Mesendoderm (in vitro differentiated cells): ENCODE results near the gene MEIG1.

Experiments
- DNase-seq: peaks from one replicate; pipeline ENCODE4 v3.0.0; 2013
- H2AK5ac ChIP-seq: 2 replicates; pipeline ENCODE4 v1.6.1; 2013; ENCODE audit warnings: low read length, inconsistent platforms
- H2BK120ac ChIP-seq: 2 replicates; pipeline ENCODE4 v1.6.1; 2013; ENCODE audit warnings: low read depth, mild to moderate bottlenecking, low read length, moderate library complexity, mixed read lengths
- H2BK15ac ChIP-seq: replicated peaks from 2 replicates; pipeline ENCODE4 v1.6.1; 2013; ENCODE audit warnings: low read depth, mild to moderate bottlenecking, moderate library complexity
- H2BK5ac ChIP-seq: 2 replicates; pipeline ENCODE4 v1.6.1; 2013; ENCODE audit warnings: low read length, inconsistent platforms
- H3K18ac ChIP-seq: 2 replicates; pipeline ENCODE4 v1.6.1; 2013; ENCODE audit warnings: mild to moderate bottlenecking, low read length, mixed read lengths
- H3K23ac ChIP-seq: one replicate; pipeline ENCODE4 v1.6.1; 2013; ENCODE audit warnings: low read length
- H3K27ac ChIP-seq: 2 replicates; pipeline ENCODE4 v1.5.1; 2013; ENCODE audit warnings: low read depth, mild to moderate bottlenecking, inconsistent platforms, low read length, moderate library complexity
- H3K27me3 ChIP-seq: 2 replicates; pipeline ENCODE4 v1.6.1; 2013; ENCODE audit warnings: low read length, control low read depth, mild to moderate bottlenecking, inconsistent platforms; ENCODE audit not compliant: insufficient read depth, poor library complexity
- H3K36me3 ChIP-seq: 2 replicates; pipeline ENCODE4 v1.6.1; 2013; ENCODE audit warnings: low read length, inconsistent platforms; ENCODE audit not compliant: control insufficient read depth, insufficient read depth
- H3K4ac ChIP-seq: one replicate; pipeline ENCODE4 v1.6.1; 2013; ENCODE audit warnings: low read depth, mild to moderate bottlenecking, low read length, moderate library complexity
- H3K4me1 ChIP-seq: 2 replicates; pipeline ENCODE4 v1.6.1; 2013; ENCODE audit warnings: low read depth, low read length, inconsistent platforms; ENCODE audit not compliant: control insufficient read depth
- H3K4me2 ChIP-seq: 2 replicates; pipeline ENCODE4 v1.6.1; 2013; ENCODE audit warnings: low read length
- H3K4me3 ChIP-seq: 2 replicates; pipeline ENCODE4 v1.5.1; 2013; ENCODE audit warnings: mild to moderate bottlenecking, low read length
- H3K56ac ChIP-seq: one replicate; pipeline ENCODE4 v1.6.1; 2013; ENCODE audit warnings: low read length
- H3K79me1 ChIP-seq: 2 replicates; pipeline ENCODE4 v1.6.1; 2013; ENCODE audit warnings: low read length, inconsistent platforms
- H3K79me2 ChIP-seq: 2 replicates; pipeline ENCODE4 v1.6.1; 2013; ENCODE audit warnings: mild to moderate bottlenecking, low read length; ENCODE audit not compliant: control insufficient read depth, insufficient read depth
- H3K9ac ChIP-seq: 2 replicates; pipeline ENCODE4 v1.6.1; 2013; ENCODE audit warnings: low read length, inconsistent platforms
- H4K5ac ChIP-seq: one replicate; pipeline ENCODE4 v1.6.1; 2013; ENCODE audit warnings: low read length
- H4K8ac ChIP-seq: one replicate; pipeline ENCODE4 v1.6.1; 2013; ENCODE audit warnings: low read depth, mild to moderate bottlenecking, control low read depth, low read length, moderate library complexity
- WGBS: extraction: QIAGEN DNeasy Blood & Tissue Kit; methylation state at CpG from one replicate; pipeline ENCODE4 v1.1.7; 2013; ENCODE audit warnings: low lambda C conversion rate, missing lambda C conversion rate; ENCODE audit not compliant: insufficient coverage; ENCODE audit errors: extremely low coverage; 5-methylcytosine and 5-hydroxymethylcytosine counted together

MEIG1 gene

DNA sequence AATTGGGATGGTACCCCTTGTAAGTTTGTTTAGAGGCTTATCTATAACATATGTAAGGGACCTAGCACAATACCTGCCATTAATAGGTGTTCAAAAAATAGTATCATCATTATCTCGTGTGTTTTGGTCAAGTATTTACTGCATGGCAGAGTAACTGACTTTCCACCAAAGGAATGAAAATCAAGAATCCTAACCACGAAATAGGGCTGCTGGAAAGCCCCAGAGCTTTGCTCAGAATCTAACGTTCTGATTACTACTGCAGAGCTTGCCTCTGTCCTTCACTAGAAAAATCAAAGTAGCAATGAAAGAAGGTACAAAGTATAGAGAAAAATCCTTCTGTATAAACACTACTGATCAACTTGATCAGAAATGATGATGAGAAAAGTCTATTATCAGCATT is 40.2 kb upstream of the MEIG1 start:
- Histone ChIP-seq H3K4ac (no peak overlapping the region), H2BK15ac (no peak overlapping the region), H3K36me3 (peaks cover 1% of the 10 kb centered on the region), H3K4me3 (no peak overlapping the region), H3K27me3 (no peaks in the 10 kb centered on the region), H3K56ac (no peak overlapping the region), H3K27ac (no peak overlapping the region), H4K5ac (no peak overlapping the region), H2BK120ac (no peak overlapping the region), H3K4me1 (no peaks in the 10 kb centered on the region), H4K8ac (no peak overlapping the region), H3K9ac (no peak overlapping the region), H3K79me1 (no peaks in the 10 kb centered on the region), H2AK5ac (no peak overlapping the region), H2BK5ac (no peak overlapping the region), H3K23ac (no peak overlapping the region), H3K18ac (no peak overlapping the region), H3K79me2 (no peaks in the 10 kb centered on the region), H3K4me2 (no peak overlapping the region)
- WGBS, result no CpG with 5 or more reads among the region's 3 CpGs
- no peak for DNase-seq

DNA sequence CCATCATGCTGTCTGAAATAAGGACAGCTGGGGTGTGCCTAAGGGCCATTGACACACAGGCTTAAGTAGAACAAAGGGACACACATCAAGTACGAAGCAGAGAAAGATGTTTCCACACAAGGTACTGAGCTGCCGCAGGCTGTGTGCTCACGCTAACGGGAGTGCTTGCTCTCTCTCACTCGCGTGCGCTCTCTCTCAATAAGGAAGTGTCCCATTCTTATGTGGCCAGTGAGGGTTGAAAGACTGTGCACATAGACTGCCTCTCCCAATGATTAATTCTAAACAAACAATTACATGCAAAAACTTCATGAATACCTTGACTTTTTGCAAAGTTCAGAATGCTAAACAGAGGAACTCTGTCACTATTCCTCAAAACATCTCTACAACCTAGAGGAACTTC is 35.2 kb upstream of the MEIG1 start:
- no peak overlapping the region for H2BK120ac ChIP-seq
- peaks cover 1% of the 10 kb centered on the region for H3K36me3 ChIP-seq
- H3K9ac ChIP-seq, result no peak overlapping the region
- no peak overlapping the region for H2AK5ac ChIP-seq
- H4K8ac ChIP-seq, result no peak overlapping the region
- H2BK5ac ChIP-seq, result no peak overlapping the region
- H3K27me3 ChIP-seq, result no peaks in the 10 kb centered on the region
- no CpG with 5 or more reads among the region's 7 CpGs for WGBS
- no peak overlapping the region for H3K4ac ChIP-seq
- H3K27ac ChIP-seq, result no peak overlapping the region
- no peaks in the 10 kb centered on the region for H3K4me1 ChIP-seq
- no peak overlapping the region for H3K4me3 ChIP-seq
- no peaks in the 10 kb centered on the region for H3K79me2 ChIP-seq
- H3K18ac ChIP-seq, result no peak overlapping the region
- H2BK15ac ChIP-seq, result no peak overlapping the region
- no peak overlapping the region for H3K56ac ChIP-seq
- DNase-seq, result no peak
- H3K23ac ChIP-seq, result no peak overlapping the region
- H3K79me1 ChIP-seq, result no peaks in the 10 kb centered on the region
- no peak overlapping the region for H4K5ac ChIP-seq
- no peak overlapping the region for H3K4me2 ChIP-seq

DNA sequence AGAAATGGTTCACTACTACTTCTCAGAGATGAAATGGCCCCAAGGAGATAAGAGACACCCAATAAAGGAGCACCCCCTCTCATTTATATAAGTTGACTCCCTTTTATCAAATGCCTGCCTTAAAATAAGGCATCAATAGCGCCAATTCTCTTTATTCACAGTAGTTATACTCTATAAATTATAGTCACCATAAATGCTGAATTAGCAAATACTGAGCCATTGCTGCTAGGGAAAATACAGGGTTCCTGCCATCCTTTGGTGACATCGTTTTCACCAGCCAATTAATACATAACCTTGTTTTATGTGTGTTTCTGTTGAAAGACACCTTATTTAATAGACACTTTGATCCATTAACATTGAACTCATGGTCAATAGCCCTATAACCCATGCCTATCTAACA is 33.9 kb upstream of the MEIG1 start:
- Histone ChIP-seq H4K8ac (no peak overlapping the region), H3K27me3 (no peaks in the 10 kb centered on the region), H3K36me3 (peaks cover 1% of the 10 kb centered on the region), H3K79me2 (no peaks in the 10 kb centered on the region), H3K56ac (no peak overlapping the region), H3K9ac (no peak overlapping the region), H3K23ac (no peak overlapping the region), H3K4me3 (no peak overlapping the region), H2BK120ac (no peak overlapping the region), H3K4me1 (no peaks in the 10 kb centered on the region), H4K5ac (no peak overlapping the region), H3K4ac (no peak overlapping the region), H2BK5ac (no peak overlapping the region), H2AK5ac (no peak overlapping the region), H3K4me2 (no peak overlapping the region), H3K27ac (no peak overlapping the region), H2BK15ac (no peak overlapping the region), H3K18ac (no peak overlapping the region), H3K79me1 (no peaks in the 10 kb centered on the region)
- no CpG with 5 or more reads among the region's 2 CpGs for WGBS
- no peak for DNase-seq

DNA sequence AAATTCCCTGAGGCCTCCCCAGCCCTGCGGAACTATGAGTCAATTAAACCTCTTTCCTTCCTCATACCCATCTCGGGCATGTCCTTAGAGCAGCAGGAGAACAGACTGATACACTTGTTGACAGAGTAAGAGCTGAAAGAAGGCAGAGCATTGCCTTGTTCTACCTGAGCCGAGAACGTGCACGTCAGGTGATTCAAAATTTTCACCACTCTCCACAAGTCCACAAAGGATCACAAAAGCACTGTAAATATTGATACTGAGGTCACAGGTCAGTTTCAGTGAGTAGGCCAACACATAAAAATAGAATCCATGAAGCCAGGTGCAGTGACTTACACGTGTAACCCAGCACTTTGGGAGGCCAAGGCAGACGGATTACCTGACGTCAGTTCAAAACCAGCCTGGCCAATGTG is 33.1 kb upstream of the MEIG1 start:
- no peak overlapping the region for H3K9ac ChIP-seq
- no peaks in the 10 kb centered on the region for H3K79me1 ChIP-seq
- no peak overlapping the region for H3K4ac ChIP-seq
- no peak overlapping the region for H3K4me3 ChIP-seq
- H4K5ac ChIP-seq, result no peak overlapping the region
- DNase-seq, result no peak
- no peaks in the 10 kb centered on the region for H3K27me3 ChIP-seq
- H3K79me2 ChIP-seq, result no peaks in the 10 kb centered on the region
- H3K56ac ChIP-seq, result no peak overlapping the region
- H3K18ac ChIP-seq, result no peak overlapping the region
- no CpG with 5 or more reads among the region's 8 CpGs for WGBS
- H3K4me2 ChIP-seq, result no peak overlapping the region
- H2BK120ac ChIP-seq, result no peak overlapping the region
- no peaks in the 10 kb centered on the region for H3K4me1 ChIP-seq
- H3K23ac ChIP-seq, result no peak overlapping the region
- H2AK5ac ChIP-seq, result no peak overlapping the region
- no peak overlapping the region for H2BK5ac ChIP-seq
- H3K36me3 ChIP-seq, result peaks cover 1% of the 10 kb centered on the region
- no peak overlapping the region for H4K8ac ChIP-seq
- H3K27ac ChIP-seq, result no peak overlapping the region
- no peak overlapping the region for H2BK15ac ChIP-seq

DNA sequence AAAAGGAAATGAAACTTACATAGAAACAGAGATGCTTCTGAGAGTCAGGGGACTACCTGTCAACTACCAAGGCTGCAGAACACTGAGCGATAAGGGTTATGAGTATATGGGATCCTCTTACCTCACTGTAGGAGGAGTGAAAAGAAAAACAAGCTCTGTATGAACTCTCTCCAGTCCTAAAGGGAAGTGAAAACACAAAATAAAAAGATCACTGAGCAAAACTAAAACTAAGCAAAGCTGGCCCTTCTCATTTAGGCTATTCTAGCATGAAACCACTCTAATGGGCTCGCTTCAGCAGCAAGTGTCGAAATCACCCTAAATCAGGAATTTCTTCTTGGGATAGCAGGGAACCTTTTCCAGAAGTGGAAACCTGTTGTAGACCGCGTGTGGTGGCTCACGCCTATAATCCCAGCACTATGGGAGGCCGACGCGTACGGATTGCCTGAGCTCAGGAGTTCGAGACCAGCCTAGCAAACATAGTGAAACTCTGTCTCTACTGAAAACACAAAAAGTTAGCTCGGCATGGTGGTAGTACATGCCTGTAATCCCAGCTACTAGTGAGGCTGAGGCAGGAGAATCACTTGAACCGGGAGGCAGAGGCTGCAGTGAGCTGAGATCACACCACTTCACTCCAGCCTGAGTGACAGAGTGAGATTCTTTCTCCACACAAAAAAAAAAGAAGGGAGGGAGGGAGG is 32.3 kb upstream of the MEIG1 start:
- Histone ChIP-seq H3K79me2 (no peaks in the 10 kb centered on the region), H2BK15ac (no peak overlapping the region), H3K4me2 (no peak overlapping the region), H2BK5ac (no peak overlapping the region), H3K4me1 (no peaks in the 10 kb centered on the region), H3K4me3 (no peak overlapping the region), H3K9ac (no peak overlapping the region), H4K8ac (no peak overlapping the region), H3K27me3 (no peaks in the 10 kb centered on the region), H4K5ac (no peak overlapping the region), H3K36me3 (peaks cover 1% of the 10 kb centered on the region), H3K18ac (no peak overlapping the region), H3K56ac (no peak overlapping the region), H2BK120ac (no peak overlapping the region), H3K79me1 (no peaks in the 10 kb centered on the region), H3K4ac (no peak overlapping the region), H3K27ac (no peak overlapping the region), H2AK5ac (no peak overlapping the region), H3K23ac (no peak overlapping the region)
- no peak for DNase-seq
- no CpG with 5 or more reads among the region's 13 CpGs for WGBS

DNA sequence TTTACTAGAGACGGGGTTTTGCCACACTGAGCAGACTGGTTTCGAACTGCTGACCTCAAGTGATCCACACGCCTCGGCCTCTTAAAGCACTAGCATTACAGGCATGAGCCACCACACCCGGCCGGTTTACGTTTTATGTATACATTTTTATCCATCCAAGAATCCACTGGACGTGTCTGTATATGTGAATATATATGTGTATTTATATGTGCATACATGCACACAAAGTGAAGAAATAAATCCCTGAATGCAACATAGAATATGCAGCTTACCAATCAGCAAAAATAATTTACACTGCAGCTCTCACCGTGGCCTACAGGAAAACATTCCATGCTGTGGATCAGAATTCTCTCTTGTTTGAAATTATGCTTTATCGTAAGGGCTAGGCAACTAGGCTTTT is 28.6 kb upstream of the MEIG1 start:
- H3K4me1 ChIP-seq, result no peaks in the 10 kb centered on the region
- H2BK5ac ChIP-seq, result no peak overlapping the region
- no peak overlapping the region for H2AK5ac ChIP-seq
- H3K79me1 ChIP-seq, result no peaks in the 10 kb centered on the region
- no peak overlapping the region for H3K56ac ChIP-seq
- no peak overlapping the region for H3K18ac ChIP-seq
- no peak overlapping the region for H3K27ac ChIP-seq
- H3K23ac ChIP-seq, result no peak overlapping the region
- no peak overlapping the region for H2BK15ac ChIP-seq
- no peak overlapping the region for H3K9ac ChIP-seq
- no peaks in the 10 kb centered on the region for H3K79me2 ChIP-seq
- H3K4me3 ChIP-seq, result no peak overlapping the region
- no peak overlapping the region for H4K8ac ChIP-seq
- H3K4ac ChIP-seq, result no peak overlapping the region
- no CpG with 5 or more reads among the region's 10 CpGs for WGBS
- H4K5ac ChIP-seq, result no peak overlapping the region
- DNase-seq, result no peak
- H2BK120ac ChIP-seq, result no peak overlapping the region
- H3K36me3 ChIP-seq, result no peaks in the 10 kb centered on the region
- H3K27me3 ChIP-seq, result no peaks in the 10 kb centered on the region
- H3K4me2 ChIP-seq, result no peak overlapping the region
